NCI-H345 treated with DMSO at 0.1 percent for 48 hours (cell line): ENCODE data around the gene STX16.

Source experiments
- DNase-seq: peaks from one replicate; lab custom pipeline; 2025; ENCODE audit not compliant: unreplicated experiment; lab: John Stamatoyannopoulos, UW

STX16 gene

DNA sequence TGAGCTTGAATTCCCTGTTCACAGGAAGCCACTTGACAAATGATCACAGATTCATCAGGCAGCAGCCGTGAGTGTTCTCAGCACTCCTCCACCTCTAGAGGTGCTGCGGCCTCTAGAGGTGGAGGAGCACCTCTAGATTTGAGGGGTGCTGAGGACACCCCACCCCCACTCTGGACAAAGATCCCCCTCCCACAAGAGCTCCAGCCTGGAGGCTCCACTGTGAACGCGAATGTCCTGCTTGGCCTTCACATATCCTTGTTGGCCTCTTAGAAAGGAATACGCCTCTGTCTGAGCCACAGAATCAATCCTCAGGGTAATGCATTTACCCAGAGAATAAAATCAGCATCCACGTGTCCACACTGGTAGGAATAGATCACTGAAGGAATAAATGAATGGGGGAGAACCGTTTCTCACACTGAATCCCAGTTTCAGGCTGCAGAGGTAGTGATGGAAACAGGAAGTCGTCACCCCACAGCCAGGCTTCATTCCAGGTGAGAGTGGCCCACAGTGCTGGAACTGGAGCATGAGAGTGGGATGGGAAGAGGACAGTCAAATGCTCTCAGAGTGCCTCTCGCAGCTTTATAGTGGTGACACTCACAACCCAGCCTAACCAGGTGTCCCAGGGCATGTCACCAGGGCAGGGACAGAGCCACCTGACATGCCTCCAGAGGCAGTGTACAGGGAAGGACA lies 58.1 kb downstream of the STX16 start:
- DNase-seq = no peak

DNA sequence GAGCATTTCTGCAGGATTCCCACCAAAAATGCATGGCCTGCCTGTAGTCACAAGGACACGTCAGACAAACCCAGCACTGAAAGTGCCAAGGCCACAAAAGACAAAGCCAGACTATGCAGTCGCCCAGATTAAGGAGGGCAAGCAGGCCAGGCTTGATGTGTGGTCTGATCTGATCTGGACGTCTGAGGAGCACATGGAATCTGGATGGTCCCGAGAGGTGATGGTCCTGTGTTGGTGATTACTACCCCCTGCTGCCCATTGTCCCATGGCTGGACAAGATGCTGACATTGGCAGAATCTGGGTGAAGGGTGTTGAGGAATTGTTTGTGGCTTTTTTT lies 58.6 kb downstream of the STX16 start:
- DNase-seq = no peak

DNA sequence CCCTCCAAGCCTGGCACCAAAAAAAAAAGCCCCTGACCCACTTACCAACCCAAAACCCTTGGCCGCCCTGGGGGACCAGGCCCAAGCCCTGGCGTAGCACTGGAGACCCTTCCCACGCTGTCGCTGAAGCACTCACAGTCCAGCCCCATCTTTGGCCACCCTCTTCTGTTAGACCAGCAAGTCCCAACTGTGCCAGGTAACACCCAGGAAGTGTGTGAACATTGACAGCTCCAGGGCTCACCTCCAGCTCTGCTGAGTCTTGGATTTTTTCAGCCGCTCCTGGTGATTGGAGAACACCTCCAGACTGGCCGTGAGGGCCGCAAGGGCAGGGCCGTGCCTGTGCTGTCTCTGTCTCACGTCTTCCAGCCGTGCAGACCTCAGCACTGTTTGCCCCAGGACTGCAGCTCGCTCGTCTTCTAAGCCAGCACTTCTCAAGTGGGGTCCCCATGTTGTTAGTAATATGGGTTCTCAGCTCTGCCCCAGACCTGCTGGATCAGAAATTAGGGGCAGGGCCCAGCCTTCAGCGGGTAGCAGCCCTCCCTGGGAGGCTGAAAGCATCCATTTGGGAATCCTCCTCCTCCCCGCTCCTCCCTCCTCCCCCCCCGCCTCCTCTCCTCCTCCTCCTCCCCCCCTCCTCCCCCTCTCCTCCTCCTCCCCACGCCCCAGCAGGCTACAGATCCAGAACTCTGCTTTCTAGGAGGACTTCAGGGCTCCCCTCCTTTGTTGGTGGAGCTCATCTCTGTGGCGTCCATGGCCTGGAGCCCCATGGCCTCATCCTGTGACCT lies 59.6 kb downstream of the STX16 start:
- no peak for DNase-seq

DNA sequence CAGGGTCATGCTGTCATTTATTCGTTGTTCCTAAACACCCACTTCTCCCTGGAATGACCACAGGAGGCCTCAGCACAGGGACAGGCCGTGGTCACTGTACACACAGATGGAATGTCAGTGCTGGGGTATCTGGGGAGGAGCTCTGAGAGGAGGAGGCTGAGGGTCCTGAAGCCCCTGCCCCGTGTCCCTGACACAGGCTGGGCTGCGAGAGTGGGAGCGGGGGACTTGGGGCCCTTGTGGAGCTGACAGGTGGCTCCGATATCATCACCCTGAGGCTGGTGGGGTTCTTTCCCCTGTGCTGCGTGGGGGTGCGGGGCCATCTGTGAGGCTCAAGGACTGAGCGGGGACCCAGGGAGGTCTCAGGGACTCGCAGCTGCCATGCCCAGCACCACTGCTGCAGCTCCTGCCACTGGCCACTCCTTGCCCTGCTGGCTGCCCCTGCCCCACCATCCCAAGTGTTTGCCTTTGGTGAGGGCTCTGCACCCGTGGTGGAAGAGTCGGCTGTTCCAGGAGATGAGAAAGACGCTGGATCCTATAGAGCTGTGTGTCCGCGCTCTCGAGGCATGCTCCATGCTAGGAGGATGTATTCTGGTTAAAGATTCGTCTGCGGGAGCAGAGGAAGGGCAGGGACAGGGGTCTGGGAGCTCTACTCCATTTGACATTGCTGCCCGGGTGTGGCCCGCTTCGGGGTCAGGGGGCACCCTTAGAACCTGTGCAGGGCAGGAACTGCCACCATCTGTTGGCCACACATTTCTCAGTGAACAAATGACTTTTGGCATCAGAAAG lies 60.4 kb downstream of the STX16 start:
- DNase-seq = no peak

DNA sequence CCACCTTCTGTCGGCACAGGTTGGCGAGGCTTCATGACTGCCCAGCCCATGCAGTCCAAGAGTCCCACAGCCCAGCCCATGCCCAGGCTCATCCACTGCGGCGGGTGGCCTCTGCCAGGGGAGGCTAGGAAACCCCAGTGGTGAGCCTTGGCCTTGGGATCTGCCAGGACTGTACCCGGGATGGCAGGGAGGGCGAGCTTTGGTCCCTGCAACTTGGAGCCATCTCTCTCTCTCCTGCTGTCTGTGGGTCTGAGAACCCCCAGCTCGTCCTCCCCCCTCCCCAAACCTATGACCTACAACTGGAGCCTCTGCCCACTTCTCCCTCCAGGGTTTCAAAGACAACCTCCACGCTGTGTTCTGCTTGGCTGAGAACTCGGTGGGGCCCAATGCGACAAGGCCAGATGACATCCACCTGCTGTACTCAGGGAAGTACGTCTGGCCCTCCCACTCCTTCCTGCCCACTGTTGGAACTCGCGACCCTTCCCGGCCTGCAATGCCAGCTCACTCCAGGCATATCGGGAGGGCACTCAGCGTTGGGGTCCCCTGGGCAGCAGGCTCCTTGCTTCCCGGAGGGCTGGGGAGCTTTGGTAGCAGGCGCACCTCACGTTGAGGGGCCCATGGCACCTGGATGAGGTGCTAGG lies 61.2 kb downstream of the STX16 start:
- DNase-seq = no peak

DNA sequence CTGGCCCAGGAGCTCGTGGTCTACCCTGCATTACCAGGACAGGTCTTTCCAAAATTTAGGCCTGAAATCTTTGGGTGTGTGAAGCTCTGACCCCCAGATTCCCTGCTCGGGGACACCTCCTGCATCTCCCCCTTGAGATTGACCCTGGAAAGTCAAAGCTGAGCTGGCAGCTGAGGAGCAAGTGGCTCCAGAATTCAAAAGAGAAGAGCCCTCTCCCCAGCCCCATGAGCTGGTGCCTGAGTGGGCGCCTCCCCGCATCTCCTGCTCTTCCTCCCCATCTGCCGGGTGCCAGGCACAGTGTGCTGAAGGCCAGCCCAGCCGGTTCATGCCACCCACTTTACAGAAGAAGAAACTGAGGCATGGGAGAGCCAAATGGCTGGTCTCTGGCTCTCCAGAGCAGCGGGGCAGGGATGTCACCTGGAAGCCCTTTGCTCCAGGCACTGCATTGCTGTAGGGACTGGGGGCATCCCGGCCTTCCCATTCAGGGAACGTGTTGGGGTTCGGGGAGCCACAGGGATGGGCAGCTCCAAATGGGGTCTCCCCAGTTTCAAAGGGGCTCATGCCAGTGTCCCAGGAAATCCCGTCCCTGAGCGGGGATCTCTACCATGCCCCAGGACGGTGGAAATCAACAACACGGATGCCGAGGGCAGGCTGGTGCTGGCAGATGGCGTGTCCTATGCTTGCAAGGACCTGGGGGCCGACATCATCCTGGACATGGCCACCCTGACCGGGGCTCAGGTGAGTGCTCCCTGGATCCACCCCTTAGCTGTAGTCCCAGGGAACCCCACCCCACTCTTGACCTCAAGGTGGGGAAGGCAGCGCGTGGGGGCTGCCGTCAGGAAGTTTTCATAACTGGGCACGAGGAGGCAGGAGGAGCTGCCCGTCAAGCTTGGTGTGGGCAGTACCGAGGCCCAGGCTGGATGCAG lies 62.0 kb downstream of the STX16 start:
- DNase-seq = no peak

DNA sequence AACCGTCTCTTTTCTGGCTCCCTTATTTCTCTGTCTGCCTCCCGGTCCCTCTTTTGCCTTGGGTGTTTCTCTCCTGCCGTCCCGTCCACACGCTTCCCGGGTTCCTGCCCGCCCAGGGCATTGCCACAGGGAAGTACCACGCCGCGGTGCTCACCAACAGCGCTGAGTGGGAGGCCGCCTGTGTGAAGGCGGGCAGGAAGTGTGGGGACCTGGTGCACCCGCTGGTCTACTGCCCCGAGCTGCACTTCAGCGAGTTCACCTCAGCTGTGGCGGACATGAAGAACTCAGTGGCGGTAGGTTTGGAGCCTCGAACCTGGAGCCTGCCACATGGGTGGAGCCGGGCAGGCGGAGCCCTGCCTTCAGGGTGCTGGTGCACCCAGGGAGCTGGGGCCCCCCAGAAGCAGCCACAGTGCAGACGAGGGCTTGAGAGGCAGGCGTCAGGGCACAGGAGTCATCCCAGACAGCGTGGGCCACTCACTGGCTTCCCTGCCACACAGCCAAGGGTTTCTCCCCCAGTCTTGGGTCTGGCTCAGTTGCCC lies 62.8 kb downstream of the STX16 start:
- no peak for DNase-seq

DNA sequence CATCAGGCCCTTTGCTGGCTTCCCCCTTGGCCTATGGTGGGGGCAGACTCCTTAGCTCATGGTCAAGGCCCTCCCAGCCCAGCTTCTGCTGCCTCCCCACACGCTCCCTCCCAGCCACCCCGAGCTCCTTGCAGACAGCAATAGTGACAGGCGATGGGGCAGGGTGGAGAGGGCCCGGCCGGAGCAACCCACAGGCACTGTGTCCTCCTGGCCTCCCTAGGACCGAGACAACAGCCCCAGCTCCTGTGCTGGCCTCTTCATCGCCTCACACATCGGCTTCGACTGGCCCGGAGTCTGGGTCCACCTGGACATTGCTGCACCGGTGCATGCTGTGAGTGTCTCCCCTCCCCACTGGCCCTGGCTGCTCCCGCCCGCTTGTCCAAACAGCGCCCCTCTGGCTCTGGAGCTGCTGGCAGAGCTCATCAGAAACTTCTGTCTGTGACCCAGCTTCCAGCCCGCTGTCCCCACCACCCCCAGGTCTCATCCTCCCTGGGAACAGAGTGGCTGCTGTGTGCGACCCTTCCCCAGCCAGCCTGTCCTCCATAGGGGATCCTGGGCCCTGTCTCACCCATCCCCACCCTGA lies 63.3 kb downstream of the STX16 start:
- no peak for DNase-seq

DNA sequence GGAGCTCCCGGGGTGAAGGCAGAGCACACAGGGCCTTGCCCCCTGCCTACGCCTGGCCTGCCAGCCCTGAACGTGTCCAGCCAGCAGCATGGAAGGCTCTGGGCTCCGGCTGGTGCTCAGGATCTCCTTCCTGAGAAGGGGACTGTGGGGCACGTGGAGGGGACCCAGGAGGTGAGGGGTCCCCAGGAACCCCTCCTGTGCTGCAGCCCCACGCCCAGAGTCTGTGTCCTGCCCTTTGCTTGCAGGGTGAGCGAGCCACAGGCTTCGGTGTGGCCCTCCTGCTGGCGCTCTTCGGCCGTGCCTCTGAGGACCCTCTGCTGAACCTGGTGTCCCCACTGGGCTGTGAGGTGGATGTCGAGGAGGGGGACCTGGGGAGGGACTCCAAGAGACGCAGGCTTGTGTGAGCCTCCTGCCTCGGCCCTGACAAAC lies 63.9 kb downstream of the STX16 start:
- no peak for DNase-seq

DNA sequence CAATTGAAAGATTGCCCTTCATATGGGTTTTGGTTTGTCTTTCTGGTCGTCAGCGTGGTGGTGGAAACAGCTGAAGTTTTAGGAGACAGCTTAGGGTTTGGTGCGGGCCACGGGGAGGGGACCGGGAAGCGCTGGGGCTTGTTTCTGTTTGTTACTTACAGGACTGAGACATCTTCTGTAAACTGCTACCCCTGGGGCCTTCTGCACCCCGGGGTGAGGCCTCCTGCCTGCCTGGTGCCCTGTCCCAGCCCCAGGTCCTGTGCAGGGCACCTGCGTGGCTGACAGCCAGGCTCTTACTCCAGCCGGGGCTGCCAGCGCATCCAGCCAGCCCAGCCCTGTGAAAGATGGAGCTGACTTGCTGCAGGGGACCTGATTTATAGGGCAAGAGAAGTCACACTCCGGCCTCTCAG lies 64.3 kb downstream of the STX16 start:
- no peak for DNase-seq

DNA sequence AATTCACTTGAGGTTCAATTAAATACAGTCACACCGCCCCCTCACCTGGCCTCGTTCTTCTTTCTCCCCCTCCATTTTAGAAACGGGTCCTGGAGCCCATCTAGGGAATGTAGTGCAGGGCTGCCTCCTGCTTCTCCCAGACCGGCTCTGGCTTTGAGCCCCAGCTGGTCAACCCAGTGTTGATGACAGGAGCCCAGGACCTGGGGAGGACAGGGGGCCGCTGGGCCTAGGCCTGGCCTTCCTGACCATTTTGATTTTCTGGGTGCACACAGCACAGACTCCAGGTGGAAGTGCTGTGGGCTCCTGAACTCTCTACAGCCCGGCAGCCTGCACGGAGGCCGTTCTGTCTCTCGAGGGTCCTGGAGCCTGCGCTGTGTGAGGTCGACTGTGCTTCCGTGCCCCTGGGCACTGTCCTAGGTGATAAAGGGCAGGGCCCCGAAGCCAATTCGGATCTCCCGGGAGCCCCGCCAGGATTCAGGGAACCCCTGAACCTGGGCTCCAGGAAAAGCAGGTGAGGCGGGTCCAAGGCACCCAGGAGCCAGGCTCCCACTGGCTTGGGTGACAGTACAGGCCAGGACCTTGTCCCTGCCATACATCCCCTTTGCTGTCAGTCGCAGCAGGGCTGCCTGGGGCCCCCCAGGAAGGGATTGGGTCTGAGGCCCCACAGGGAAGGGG lies 64.9 kb downstream of the STX16 start:
- no peak for DNase-seq

DNA sequence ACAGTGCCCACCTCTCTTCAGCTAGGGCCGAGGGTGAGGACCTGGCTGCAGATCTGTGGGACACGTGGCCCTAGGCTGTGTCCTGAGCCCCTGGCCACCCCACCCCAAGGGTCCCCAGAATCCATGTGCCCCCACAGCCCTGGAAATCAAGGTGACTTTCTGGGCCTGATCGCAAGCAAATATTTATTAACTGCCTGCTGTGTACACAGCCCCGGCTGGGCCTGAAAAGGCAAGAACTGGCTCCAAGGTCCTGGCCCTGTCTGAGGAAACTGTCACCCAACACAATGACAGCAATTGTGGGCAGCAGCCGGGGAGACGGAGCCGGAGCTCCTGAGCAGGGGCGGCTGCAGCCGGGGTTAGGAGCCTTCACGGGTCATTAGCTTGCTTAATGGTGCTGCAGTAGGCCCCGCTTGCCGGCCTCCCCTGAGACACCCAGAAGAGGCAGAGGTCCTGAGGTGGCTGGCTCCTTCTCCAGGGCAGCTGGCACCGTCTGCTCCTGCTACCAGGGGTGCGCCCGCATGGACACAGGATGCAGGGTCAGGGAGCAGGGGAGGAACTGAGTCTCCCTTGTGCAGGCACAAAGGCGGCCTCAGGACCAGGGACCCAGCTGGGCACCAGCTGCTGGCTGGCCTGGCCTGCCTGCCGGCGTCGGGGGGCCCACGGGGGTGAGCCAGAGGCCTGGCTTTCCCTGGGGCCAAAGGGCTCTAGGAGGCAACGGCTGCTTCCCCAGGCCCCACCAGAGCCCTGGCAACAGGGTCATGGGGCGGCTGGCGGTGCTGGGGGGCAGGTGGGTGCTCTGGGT lies 65.6 kb downstream of the STX16 start:
- DNase-seq = no peak

DNA sequence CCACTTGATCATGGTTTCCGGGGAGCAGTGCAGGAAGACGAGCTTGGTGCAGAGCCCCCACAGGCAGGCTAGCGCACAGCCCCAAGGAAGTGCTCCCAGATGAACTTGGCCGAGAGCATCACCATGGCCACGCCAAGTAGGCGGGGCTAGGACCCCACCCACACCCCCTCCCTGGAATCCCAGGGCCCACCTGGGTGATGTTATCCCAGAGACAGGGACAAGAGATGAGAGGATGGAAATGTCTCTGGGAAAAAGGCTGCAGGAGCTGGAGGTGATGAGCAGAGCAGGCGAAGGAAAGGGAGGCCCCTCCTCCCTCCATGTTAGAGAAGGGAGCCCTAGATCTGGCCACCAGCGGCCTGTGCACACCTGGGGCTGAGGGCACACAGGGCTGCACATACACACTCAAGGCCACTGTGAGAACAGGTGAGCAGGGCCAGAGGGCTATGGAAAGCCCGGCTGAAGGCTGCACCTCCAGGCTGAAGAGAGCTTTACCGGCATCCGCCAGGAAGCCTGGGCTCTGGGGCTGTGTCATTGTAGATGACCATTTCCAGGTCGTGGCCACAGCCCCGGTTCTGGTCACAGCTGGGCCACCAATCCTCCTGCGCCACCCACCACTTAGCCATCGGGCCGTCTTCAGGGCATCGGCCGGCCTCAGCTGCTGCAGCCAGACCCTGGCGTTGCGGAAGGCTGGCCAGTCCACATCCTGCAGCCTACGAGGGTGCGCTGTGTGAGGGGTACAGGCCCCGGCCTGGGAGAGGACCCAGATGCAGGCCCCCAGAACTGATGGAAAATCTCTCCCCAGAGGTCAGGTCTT lies 66.4 kb downstream of the STX16 start:
- DNase-seq = no peak

DNA sequence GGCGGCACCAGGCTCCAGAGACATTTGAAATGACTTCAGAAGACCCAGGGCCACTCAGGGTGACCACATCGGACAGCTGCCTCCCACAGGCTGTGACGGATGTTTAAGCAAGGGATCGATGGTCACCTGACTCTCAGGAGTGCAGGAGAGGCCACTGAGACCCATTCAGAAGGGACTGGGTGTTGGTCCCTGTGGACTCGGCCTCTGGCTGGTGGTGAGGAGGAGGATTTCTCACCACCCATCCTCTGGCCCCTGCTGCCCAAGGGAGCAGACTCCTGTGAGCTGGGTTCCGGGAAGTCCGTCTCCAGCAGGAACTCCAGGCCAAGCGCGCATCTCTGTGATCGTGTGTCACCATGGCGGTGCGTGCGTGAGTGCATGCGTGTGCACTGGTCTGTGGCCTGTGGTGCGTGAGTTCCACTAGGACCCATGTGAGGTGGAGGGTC lies 67.1 kb downstream of the STX16 start:
- no peak for DNase-seq

DNA sequence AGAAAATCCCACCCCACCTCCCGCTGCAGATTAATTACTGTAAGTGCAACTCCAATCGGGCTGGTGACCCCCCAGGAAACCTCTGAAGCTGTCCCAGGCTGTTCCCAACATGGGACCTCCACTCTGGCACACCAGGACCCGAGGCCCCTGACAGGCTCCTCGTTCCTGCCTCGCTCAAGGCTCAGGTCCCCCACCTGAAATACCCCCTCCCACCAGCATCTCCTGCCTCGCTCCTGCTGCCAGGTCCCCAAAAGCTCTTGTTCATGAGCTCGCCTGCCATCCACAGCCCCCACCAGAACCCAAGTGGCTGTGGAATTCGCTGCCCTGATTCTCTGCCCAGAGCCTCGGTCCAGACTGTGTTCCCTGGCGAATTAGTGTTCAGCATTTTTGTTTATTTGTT lies 67.6 kb downstream of the STX16 start:
- DNase-seq = no peak

DNA sequence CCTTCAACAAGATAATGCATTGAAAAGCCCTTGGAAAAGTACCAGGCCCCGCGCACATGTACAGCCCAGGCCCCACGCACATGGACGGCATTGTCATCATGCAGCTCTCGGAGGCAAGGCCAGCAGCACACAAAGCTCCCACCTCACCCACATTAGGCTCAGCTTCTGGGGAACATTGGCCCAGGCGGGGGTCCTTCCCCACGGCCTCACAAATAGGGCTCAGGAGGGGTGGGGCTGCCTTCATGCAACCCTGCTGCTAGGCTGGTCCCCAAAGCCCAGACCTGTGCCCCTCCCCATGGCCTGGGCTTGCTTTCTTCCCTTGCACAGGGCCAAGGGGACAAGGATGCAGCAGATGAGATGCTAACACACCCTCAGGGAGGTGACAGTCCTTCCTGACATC lies 68.2 kb downstream of the STX16 start:
- DNase-seq = no peak

DNA sequence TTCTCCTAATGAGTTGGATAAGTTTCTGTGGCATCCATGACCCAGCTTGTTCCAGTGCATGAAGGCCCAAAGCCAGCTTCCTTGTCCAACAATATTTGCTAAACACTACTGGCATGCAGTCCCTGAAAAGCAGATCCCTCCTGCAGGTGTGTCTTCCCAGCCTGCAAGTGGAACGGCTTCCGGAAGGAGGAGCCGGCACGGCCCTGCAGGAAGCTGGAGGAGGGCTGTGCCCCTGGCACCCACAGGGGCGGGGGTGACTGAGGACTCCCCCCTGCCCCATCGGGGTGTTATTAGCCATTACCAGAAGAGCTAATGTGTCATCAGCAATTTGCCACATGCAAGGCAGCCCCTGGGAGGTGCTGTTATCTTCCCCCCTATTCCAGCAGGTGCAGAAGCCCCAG lies 68.9 kb downstream of the STX16 start:
- no peak for DNase-seq

DNA sequence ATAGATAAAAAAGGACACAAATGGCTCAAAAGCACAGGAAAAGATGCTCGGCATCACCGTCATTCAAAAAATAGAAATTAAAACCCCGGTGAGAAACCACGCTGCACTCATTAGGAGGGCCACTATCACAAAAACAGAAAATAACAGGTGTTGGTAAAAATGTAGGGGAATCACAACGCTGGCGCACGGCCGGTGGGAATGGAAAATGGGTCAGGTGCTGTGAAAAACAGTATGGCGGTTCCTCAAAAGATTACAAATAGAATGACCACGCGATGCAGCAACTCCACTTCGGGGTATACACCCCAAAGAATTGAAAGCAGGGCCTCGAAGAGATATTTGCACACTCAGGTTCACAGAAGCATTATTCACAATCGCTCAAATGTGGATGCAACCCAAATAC lies 69.8 kb downstream of the STX16 start:
- DNase-seq = no peak
